Progenitor cell of endocrine pancreas (in vitro differentiated cells): ENCODE results near the gene CAVIN2. TPM values are rescaled to one million over a fixed set of nuclear protein-coding genes. Genes with fewer than 3 reads are reported as not detected.

Experiments used
- DNase-seq: peaks from one replicate; pipeline ENCODE4 v3.0.0; 2021; ENCODE audit warnings: low spot score; ENCODE audit not compliant: unreplicated experiment
- H3K27ac Mint-ChIP-seq: 2 replicates; pipeline ENCODE4 v1.8.0; 2021; ENCODE audit warnings: mild to moderate bottlenecking, moderate library complexity, mixed read lengths
- H3K27me3 Mint-ChIP-seq: 2 replicates; pipeline ENCODE4 v1.8.0; 2021; ENCODE audit warnings: mixed read lengths
- H3K36me3 Mint-ChIP-seq: 2 replicates; pipeline ENCODE4 v1.8.0; 2022; ENCODE audit warnings: mixed read lengths; ENCODE audit not compliant: insufficient read depth
- H3K4me1 Mint-ChIP-seq: 2 replicates; pipeline ENCODE4 v1.8.0; 2021; ENCODE audit warnings: low read depth, mixed read lengths
- H3K4me3 Mint-ChIP-seq: 2 replicates; pipeline ENCODE4 v1.8.0; 2021; ENCODE audit warnings: low read depth, mild to moderate bottlenecking, moderate library complexity, mixed read lengths
- H3K9me3 Mint-ChIP-seq: 2 replicates; pipeline ENCODE4 v1.8.0; 2021; ENCODE audit warnings: low read depth, mixed read lengths
- total RNA-seq: library from RNA; stranded (reverse); gene quantifications from 2 replicates; pipeline ENCODE4 v1.2.1, GENCODE V29; 2021
- TF ChIP-seq, protein P1 (sequence below): fragments of 200-600 bp; sonication (generic); IDR thresholded peaks from one replicate; pipeline ENCODE4 v1.5.0; 2021; ENCODE audit warnings: antibody characterized with exemption, mild to moderate bottlenecking; ENCODE audit not compliant: unreplicated experiment

CAVIN2 gene
- total RNA-seq, 1 donor from 2014 or later, result 0.17 TPM

DNA sequence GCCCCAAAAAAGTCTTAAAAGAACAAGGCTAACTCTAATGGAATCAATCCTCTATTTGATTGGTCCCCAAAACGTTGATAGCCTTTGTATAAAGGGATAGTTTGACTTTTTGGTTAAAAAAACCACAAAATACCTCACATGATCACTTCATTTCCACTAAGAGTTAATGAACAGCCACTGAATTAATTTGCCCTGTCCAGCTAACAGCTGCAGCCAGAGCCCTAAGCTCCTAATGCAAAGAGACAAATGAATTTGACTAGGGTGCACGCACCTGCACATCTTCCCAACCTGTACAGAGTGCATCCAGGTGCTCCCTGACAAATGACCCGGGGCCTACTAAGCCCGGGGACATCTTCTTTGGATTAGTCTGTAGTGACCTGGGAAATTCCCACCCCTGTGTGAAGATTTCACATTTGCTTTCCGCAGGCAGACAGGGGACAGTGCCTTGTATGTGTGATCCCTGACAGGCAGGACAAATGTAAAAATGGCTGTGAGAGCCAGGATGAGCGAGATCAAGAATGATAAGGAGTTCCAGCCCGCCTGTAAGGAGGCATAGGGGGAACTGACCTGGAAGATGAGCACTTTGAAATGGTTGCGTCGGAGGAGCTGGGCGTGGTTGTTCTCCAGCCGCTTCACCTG, 893 bp downstream of the CAVIN2 start:
- Mint-ChIP-seq H3K36me3 (no peaks in the 10 kb centered on the region), H3K9me3 (no peaks in the 10 kb centered on the region), H3K4me3 (no peak overlapping the region), H3K27me3 (no peaks in the 10 kb centered on the region), H3K27ac (peak overlapping the region; percentile 21), H3K4me1 (peaks cover 16% of the 10 kb centered on the region)
- TF ChIP-seq, protein P1, sequence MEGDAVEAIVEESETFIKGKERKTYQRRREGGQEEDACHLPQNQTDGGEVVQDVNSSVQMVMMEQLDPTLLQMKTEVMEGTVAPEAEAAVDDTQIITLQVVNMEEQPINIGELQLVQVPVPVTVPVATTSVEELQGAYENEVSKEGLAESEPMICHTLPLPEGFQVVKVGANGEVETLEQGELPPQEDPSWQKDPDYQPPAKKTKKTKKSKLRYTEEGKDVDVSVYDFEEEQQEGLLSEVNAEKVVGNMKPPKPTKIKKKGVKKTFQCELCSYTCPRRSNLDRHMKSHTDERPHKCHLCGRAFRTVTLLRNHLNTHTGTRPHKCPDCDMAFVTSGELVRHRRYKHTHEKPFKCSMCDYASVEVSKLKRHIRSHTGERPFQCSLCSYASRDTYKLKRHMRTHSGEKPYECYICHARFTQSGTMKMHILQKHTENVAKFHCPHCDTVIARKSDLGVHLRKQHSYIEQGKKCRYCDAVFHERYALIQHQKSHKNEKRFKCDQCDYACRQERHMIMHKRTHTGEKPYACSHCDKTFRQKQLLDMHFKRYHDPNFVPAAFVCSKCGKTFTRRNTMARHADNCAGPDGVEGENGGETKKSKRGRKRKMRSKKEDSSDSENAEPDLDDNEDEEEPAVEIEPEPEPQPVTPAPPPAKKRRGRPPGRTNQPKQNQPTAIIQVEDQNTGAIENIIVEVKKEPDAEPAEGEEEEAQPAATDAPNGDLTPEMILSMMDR, result no peak
- no peak for DNase-seq

DNA sequence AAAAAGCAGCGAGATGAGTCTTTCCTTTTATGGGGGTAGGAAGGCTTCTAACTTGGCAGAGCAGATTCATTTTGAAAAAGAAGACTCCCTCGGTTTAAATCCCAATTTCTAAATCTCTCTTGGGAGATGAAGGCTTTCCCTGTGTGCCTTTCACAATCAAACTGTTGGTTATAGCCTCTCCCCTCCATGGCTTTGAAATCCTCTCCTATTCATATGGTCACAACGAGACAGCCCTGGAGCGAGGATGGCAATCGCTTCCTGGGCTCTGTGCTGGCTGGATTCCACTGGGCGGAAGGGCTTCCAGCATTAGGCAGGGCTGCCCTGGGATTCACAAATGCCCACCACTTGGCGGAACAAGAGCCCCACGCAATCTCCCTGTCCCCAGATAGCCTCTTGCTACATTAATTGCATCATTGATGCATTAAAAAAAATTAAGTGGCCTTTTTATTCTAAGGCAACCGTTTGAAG, 1.6 kb downstream of the CAVIN2 start:
- Mint-ChIP-seq H3K4me3 (no peak overlapping the region), H3K4me1 (peaks cover 20% of the 10 kb centered on the region), H3K9me3 (no peaks in the 10 kb centered on the region), H3K36me3 (no peaks in the 10 kb centered on the region), H3K27me3 (no peaks in the 10 kb centered on the region), H3K27ac (no peak overlapping the region)
- TF ChIP-seq, protein P1, result no peak
- DNase-seq, result no peak

GRCh38 chr2:191844706-191845105, 2.2 kb downstream of the CAVIN2 start:
- no peaks in the 10 kb centered on the region for H3K36me3 Mint-ChIP-seq
- no peak overlapping the region for H3K27ac Mint-ChIP-seq
- H3K4me3 Mint-ChIP-seq, result no peak overlapping the region
- DNase-seq, result no peak
- peaks cover 23% of the 10 kb centered on the region for H3K4me1 Mint-ChIP-seq
- TF ChIP-seq, protein P1, result no peak
- H3K27me3 Mint-ChIP-seq, result no peaks in the 10 kb centered on the region
- no peaks in the 10 kb centered on the region for H3K9me3 Mint-ChIP-seq

- no peak overlapping the region for H3K4me3 Mint-ChIP-seq
- H3K36me3 Mint-ChIP-seq, result no peaks in the 10 kb centered on the region
- H3K4me1 Mint-ChIP-seq, result peaks cover 15% of the 10 kb centered on the region
- H3K9me3 Mint-ChIP-seq, result peaks cover 3% of the 10 kb centered on the region
- H3K27ac Mint-ChIP-seq, result no peak overlapping the region
- no peak for DNase-seq
- TF ChIP-seq, protein P1, result no peak
- H3K27me3 Mint-ChIP-seq, result no peaks in the 10 kb centered on the region
Observed at GRCh38 chr2:191840921-191841320, 6.0 kb downstream of the CAVIN2 start.

DNA sequence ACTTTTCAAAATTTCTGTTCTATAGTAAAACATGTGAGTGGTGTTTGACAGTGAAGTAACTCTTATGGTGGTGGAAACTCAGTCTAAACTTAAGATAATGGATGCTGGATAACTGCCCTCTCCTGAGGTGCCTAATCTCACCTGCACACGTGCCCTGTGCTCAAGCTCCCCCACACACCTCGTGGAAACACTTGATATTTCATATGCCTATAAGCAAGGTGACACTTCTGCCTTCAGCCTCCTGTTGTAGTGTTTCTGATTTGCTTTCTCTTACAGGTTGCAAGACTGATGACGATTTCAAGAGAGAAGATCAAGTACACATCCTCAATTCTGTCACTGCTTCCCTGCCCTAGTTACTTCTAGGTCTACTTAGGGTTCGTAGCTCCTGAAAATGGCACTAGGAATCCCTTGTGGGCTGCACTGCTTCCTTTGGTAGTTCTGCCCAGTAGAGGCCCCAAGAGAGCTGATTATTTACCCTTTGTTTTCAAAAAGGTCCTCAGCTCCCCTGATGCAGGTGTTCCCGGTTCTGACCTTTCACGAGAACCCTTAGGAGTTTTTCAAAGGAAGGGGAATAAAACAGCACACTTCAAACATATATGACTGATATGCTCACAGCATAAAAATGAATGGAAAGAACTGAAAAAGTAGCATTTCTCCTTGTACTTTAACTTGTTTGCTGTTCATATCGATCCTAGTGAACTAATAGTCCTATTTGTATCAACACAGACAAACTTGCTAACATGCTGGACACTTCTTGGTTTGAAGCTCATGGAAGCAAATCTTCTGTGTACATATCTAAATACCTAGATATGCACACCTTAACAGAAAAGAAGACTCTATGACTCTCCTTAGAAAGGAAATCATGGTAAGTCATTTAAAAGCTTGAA, 6.7 kb downstream of the CAVIN2 start:
- Mint-ChIP-seq H3K27me3 (no peaks in the 10 kb centered on the region), H3K27ac (no peak overlapping the region)

More for the DNA sequence above, 6.7 kb downstream of the CAVIN2 start:
- peaks cover 8% of the 10 kb centered on the region for H3K4me1 Mint-ChIP-seq
- no peak for DNase-seq
- no peaks in the 10 kb centered on the region for H3K36me3 Mint-ChIP-seq
- no peak overlapping the region for H3K4me3 Mint-ChIP-seq
- TF ChIP-seq, protein P1, result no peak
- peaks cover 3% of the 10 kb centered on the region for H3K9me3 Mint-ChIP-seq
